MCF 10A (cell line): ENCODE measurements around the gene CNST. TPM values are rescaled to one million over a fixed set of nuclear protein-coding genes. Genes with fewer than 3 reads are reported as not detected.
"Not testable (repeated sequence)": the region's sequence is repeated elsewhere in the genome, so short reads cannot be mapped to it uniquely, and the experiment has no call there.

Experiments used
- BruUV-seq: library from RNA; stranded (reverse); fragments of 400-500 nt; replicated peaks from 2 replicates; lab custom pipeline; 2021; lab: Mats Ljungman, UMichigan
- CTCF ChIA-PET: fragments of 300-600 bp; sonication (Branson Sonifier 250); formaldehyde crosslinking; extraction: SDS; loops from one replicate; lab custom pipeline; 2021; ENCODE audit warnings: antibody characterized with exemption, inconsistent platforms; lab: Yijun Ruan, JAX
- POLR2A ChIA-PET: fragments of 300-600, 350-650 bp; sonication (Branson Sonifier 250); formaldehyde crosslinking; extraction: SDS; loops from one replicate; lab custom pipeline; 2020; ENCODE audit warnings: antibody characterized with exemption, inconsistent platforms; lab: Yijun Ruan, JAX
- DNase-seq: peaks from one replicate; pipeline ENCODE4 v3.0.0-alpha.2; 2018; ENCODE audit not compliant: unreplicated experiment
- H3K27ac Mint-ChIP-seq: one replicate; pipeline ENCODE4 v1.8.0; 2022; ENCODE audit warnings: mild to moderate bottlenecking, low read depth, mixed read lengths; ENCODE audit not compliant: unreplicated experiment
- H3K27me3 Mint-ChIP-seq: one replicate; pipeline ENCODE4 v1.8.0; 2022; ENCODE audit warnings: mixed read lengths; ENCODE audit not compliant: insufficient read depth, unreplicated experiment
- H3K36me3 Mint-ChIP-seq: one replicate; pipeline ENCODE4 v1.8.0; 2022; ENCODE audit warnings: mild to moderate bottlenecking, moderate library complexity, mixed read lengths; ENCODE audit not compliant: insufficient read depth, unreplicated experiment
- H3K4me1 Mint-ChIP-seq: one replicate; pipeline ENCODE4 v1.8.0; 2022; ENCODE audit warnings: mixed read lengths; ENCODE audit not compliant: insufficient read depth, unreplicated experiment
- H3K4me3 Mint-ChIP-seq: one replicate; pipeline ENCODE4 v1.8.0; 2022; ENCODE audit warnings: mild to moderate bottlenecking, moderate library complexity, mixed read lengths; ENCODE audit not compliant: unreplicated experiment
- H3K9me3 Mint-ChIP-seq: one replicate; pipeline ENCODE4 v1.8.0; 2022; ENCODE audit warnings: mixed read lengths; ENCODE audit not compliant: unreplicated experiment
- CTCF ChIP-seq: fragments of 200-600 bp; IDR thresholded peaks from one replicate; pipeline ENCODE4 v1.8.0; 2022; ENCODE audit warnings: antibody characterized with exemption, mild to moderate bottlenecking; ENCODE audit not compliant: unreplicated experiment
- intact Hi-C: fragments of 100-400 bp; cut with micrococcal nuclease; formaldehyde crosslinking; loops from 2 replicates; pipeline ENCODE4 v1.14.1; 2022
- total RNA-seq: library from RNA; stranded (reverse); gene quantifications from 2 replicates; pipeline ENCODE4 v1.2.3, GENCODE V29; 2022

Gene CNST
- total RNA-seq, 1 experiment from 2014 or later: 48.3 TPM

GRCh38 chr1:246600579-246600978, 34.3 kb downstream of the CNST start:
- Mint-ChIP-seq H3K4me1 (no peaks in the 10 kb centered on the region), H3K9me3 (peaks cover 8% of the 10 kb centered on the region), H3K27ac (no peak overlapping the region), H3K4me3 (no peak overlapping the region), H3K36me3 (no peaks in the 10 kb centered on the region), H3K27me3 (no peaks in the 10 kb centered on the region)
- DNase-seq: no peak
- POLR2A ChIA-PET: interaction anchor here (1.2 kb wide), 1 partner anchor 35 kb away, joined by 3 read pairs; the partner anchor contains the start of genes CNST and TFB2M
- intact Hi-C loops: no loop called here
- CTCF ChIA-PET: interaction anchor here (0.5 to 0.8 kb wide), 2 partner anchors 50 to 100 kb away, joined by 3 to 6 read pairs; no protein-coding TSS in a partner anchor
- BruUV-seq: no TSS peak
- TF ChIP-seq CTCF: no peak

GRCh38 chr1:246602194-246602593, 35.9 kb downstream of the CNST start:
- BruUV-seq: no TSS peak
- no peak for TF ChIP-seq CTCF
- DNase-seq: no peak
- no peak overlapping the region for H3K4me3 Mint-ChIP-seq
- intact Hi-C loops: no loop called here
- ChIA-PET POLR2A (interaction anchor here (1.1 to 1.3 kb wide), 2 partner anchors 35 to 36 kb away, joined by 3 to 5 read pairs; partner anchors contain the start of genes CNST and TFB2M), CTCF (interaction anchor here (0.6 to 0.8 kb wide), 4 partner anchors 26 to 1448 kb away, joined by 3 read pairs; no protein-coding TSS in a partner anchor)
- H3K36me3 Mint-ChIP-seq: no peaks in the 10 kb centered on the region
- H3K4me1 Mint-ChIP-seq: no peaks in the 10 kb centered on the region
- no peaks in the 10 kb centered on the region for H3K27me3 Mint-ChIP-seq
- H3K27ac Mint-ChIP-seq: no peak overlapping the region
- H3K9me3 Mint-ChIP-seq: peaks cover 8% of the 10 kb centered on the region

GRCh38 chr1:246605231-246605630, 39.0 kb downstream of the CNST start:
- H3K4me1 Mint-ChIP-seq: peaks cover 23% of the 10 kb centered on the region
- H3K27me3 Mint-ChIP-seq, CTCF ChIA-PET, intact Hi-C loops, DNase-seq, POLR2A ChIA-PET, BruUV-seq, H3K27ac Mint-ChIP-seq, H3K9me3 Mint-ChIP-seq, H3K36me3 Mint-ChIP-seq, H3K4me3 Mint-ChIP-seq: not testable (repeated sequence)

- no peak overlapping the region for H3K27ac Mint-ChIP-seq
- peaks cover 7% of the 10 kb centered on the region for H3K36me3 Mint-ChIP-seq
- CTCF ChIA-PET: no interaction called here
- no peak for TF ChIP-seq CTCF
- H3K9me3 Mint-ChIP-seq: peaks cover 8% of the 10 kb centered on the region
- no peaks in the 10 kb centered on the region for H3K27me3 Mint-ChIP-seq
- BruUV-seq: no TSS peak
- peaks cover 31% of the 10 kb centered on the region for H3K4me1 Mint-ChIP-seq
- no peak for DNase-seq
- intact Hi-C loops: no loop called here
- no peak overlapping the region for H3K4me3 Mint-ChIP-seq
- POLR2A ChIA-PET: interaction anchor here (2.1 to 4.7 kb wide), 3 partner anchors 10 to 40 kb away, joined by 7 to 50 read pairs (median 21); partner anchors contain the start of genes CNST and TFB2M
Measured at GRCh38 chr1:246607462-246607861, 41.2 kb downstream of the CNST start.
